Neural cell (in vitro differentiated cells): ENCODE data around the gene LRRTM2. TPM values are rescaled to one million over a fixed set of nuclear protein-coding genes. Genes with fewer than 3 reads are reported as not detected.

Experiments used
- H2AFZ ChIP-seq: fragments of 200-600, 300-800 bp; sonication (generic), shearing (Covaris generic); 2 replicates; pipeline ENCODE4 v1.6.0; 2014; ENCODE audit warnings: low read depth, mild to moderate bottlenecking, antibody characterized with exemption, low read length, moderate library complexity
- H3F3A ChIP-seq: fragments of 200-600 bp; shearing (Covaris generic); 2 replicates; pipeline ENCODE4 v1.6.1; 2016; ENCODE audit warnings: mild to moderate bottlenecking, moderate library complexity, mixed read lengths, antibody characterized with exemption, low read length; ENCODE audit not compliant: insufficient read depth, poor library complexity, severe bottlenecking
- H3K27ac ChIP-seq: fragments of 200-600, 300-800 bp; sonication (generic), shearing (Covaris generic); 2 replicates; pipeline ENCODE4 v1.5.1; 2014; ENCODE audit warnings: mild to moderate bottlenecking, low read length, moderate library complexity
- H3K27me3 ChIP-seq: fragments of 300-800, 200-600 bp; sonication (generic), shearing (Covaris generic); 2 replicates; pipeline ENCODE4 v1.6.0; 2014; ENCODE audit warnings: mild to moderate bottlenecking, low read depth, low read length, moderate library complexity; ENCODE audit not compliant: insufficient read depth
- H3K36me3 ChIP-seq: fragments of 300-800, 200-600 bp; sonication (generic), shearing (Covaris generic); 2 replicates; pipeline ENCODE4 v1.5.1; 2014; ENCODE audit warnings: mild to moderate bottlenecking, antibody characterized with exemption, low read length, moderate library complexity; ENCODE audit not compliant: insufficient read depth
- H3K4me2 ChIP-seq: fragments of 300-800, 200-600 bp; sonication (generic), shearing (Covaris generic); 2 replicates; pipeline ENCODE4 v1.6.0; 2014; ENCODE audit warnings: mild to moderate bottlenecking, low read length
- H3K4me3 ChIP-seq: fragments of 300-800, 200-600 bp; sonication (generic), shearing (Covaris generic); 2 replicates; pipeline ENCODE4 v1.5.1; 2014; ENCODE audit warnings: mild to moderate bottlenecking, low read length, moderate library complexity
- H3K79me2 ChIP-seq: fragments of 200-600 bp; shearing (Covaris generic); replicated peaks from 2 replicates; pipeline ENCODE4 v1.6.0; 2014; ENCODE audit warnings: mild to moderate bottlenecking, low read length, moderate library complexity; ENCODE audit not compliant: insufficient read depth
- H3K9ac ChIP-seq: fragments of 300-800, 200-600 bp; sonication (generic), shearing (Covaris generic); 2 replicates; pipeline ENCODE4 v1.6.1; 2016; ENCODE audit warnings: mild to moderate bottlenecking, low read length, mixed read lengths
- H3K9me2 ChIP-seq: fragments of 200-600 bp; shearing (Covaris generic); 2 replicates; pipeline ENCODE4 v1.6.1; 2016; ENCODE audit warnings: mild to moderate bottlenecking, low read length, mixed read lengths; ENCODE audit not compliant: insufficient read depth
- H3K9me3 ChIP-seq: fragments of 200-600, 300-800 bp; sonication (generic), shearing (Covaris generic); 2 replicates; pipeline ENCODE4 v1.6.1; 2016; ENCODE audit warnings: mild to moderate bottlenecking, mixed run types, low read length, moderate library complexity, mixed read lengths
- H4K20me1 ChIP-seq: fragments of 200-600 bp; shearing (Covaris generic); 2 replicates; pipeline ENCODE4 v1.6.1; 2016; ENCODE audit warnings: mild to moderate bottlenecking, mixed run types; ENCODE audit not compliant: insufficient read depth
- EP300 ChIP-seq: fragments of 450-650 bp; conservative IDR thresholded peaks from 2 replicates; pipeline ENCODE4 v1.6.1; 2014; ENCODE audit warnings: antibody characterized with exemption, mild to moderate bottlenecking, moderate library complexity; ENCODE audit not compliant: poor library complexity, severe bottlenecking
- EZH2 ChIP-seq: fragments of 200-600, 300-800 bp; shearing (Covaris generic), sonication (generic); IDR thresholded peaks from 2 replicates; pipeline ENCODE4 v1.6.1; 2014; ENCODE audit warnings: antibody characterized with exemption, low read length, borderline replicate concordance, mild to moderate bottlenecking; ENCODE audit not compliant: insufficient read depth, poor library complexity, severe bottlenecking
- MXI1 ChIP-seq: fragments of 450-650 bp; conservative IDR thresholded peaks from 2 replicates; pipeline ENCODE4 v1.6.1; 2014; ENCODE audit warnings: antibody characterized with exemption, mild to moderate bottlenecking; ENCODE audit not compliant: poor library complexity, severe bottlenecking
- POLR2AphosphoS5 ChIP-seq: IDR thresholded peaks from 2 replicates; pipeline ENCODE4 v1.6.1; 2012
- RAD21 ChIP-seq: fragments of 450-650 bp; conservative IDR thresholded peaks from 2 replicates; pipeline ENCODE4 v1.6.1; 2014; ENCODE audit warnings: antibody characterized with exemption, mild to moderate bottlenecking, moderate library complexity
- SMC3 ChIP-seq: fragments of 450-650 bp; conservative IDR thresholded peaks from 2 replicates; pipeline ENCODE4 v1.6.1; 2014; ENCODE audit warnings: antibody characterized with exemption, mild to moderate bottlenecking, moderate library complexity; ENCODE audit not compliant: poor library complexity
- TAF1 ChIP-seq: IDR thresholded peaks from 2 replicates; pipeline ENCODE4 v1.6.1; 2012; ENCODE audit warnings: low read depth
- polyA plus RNA-seq: library from polyadenylated mRNA; depleted of rRNA; stranded (reverse); fragments of >200 nt; gene quantifications from 2 replicates; pipeline ENCODE4 v1.2.3, GENCODE V29; 2014
- TF ChIP-seq, protein P1 (sequence below): fragments of 450-650 bp; IDR thresholded peaks from 2 replicates; pipeline ENCODE4 v1.5.1; 2014; ENCODE audit warnings: antibody characterized with exemption, mild to moderate bottlenecking, moderate library complexity; ENCODE audit not compliant: poor library complexity, severe bottlenecking
- TF ChIP-seq, protein P2 (sequence below): IDR thresholded peaks from 2 replicates; pipeline ENCODE4 v1.6.1; 2012; ENCODE audit warnings: borderline replicate concordance

Gene LRRTM2
- polyA plus RNA-seq, 1 donor from 2014 or later, result 5.9 TPM

DNA sequence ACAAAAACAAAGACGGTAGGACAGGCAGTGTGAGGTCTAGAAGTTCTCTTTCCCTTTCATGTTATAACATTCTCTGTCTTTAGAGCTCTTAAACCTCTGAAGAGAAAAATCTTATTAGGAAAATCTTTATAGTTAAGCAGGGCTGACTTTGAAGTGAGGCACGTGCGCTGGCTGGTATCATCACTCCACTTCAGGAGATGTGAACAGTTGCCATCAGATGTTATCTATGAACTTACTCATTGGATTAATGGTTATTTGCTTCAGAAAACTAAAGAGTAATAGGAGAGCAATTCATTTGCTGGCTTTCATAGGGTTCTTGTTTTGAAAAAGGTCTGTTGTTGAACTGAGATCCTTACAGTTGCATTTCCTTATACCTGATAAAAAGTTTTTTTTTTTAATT is 25.7 kb downstream of the LRRTM2 start:
- H4K20me1 ChIP-seq, result no peaks in the 10 kb centered on the region
- no peak overlapping the region for H3K9ac ChIP-seq
- H3K27me3 ChIP-seq, result no peaks in the 10 kb centered on the region
- TF ChIP-seq RAD21, result no peak
- TF ChIP-seq, protein P1, sequence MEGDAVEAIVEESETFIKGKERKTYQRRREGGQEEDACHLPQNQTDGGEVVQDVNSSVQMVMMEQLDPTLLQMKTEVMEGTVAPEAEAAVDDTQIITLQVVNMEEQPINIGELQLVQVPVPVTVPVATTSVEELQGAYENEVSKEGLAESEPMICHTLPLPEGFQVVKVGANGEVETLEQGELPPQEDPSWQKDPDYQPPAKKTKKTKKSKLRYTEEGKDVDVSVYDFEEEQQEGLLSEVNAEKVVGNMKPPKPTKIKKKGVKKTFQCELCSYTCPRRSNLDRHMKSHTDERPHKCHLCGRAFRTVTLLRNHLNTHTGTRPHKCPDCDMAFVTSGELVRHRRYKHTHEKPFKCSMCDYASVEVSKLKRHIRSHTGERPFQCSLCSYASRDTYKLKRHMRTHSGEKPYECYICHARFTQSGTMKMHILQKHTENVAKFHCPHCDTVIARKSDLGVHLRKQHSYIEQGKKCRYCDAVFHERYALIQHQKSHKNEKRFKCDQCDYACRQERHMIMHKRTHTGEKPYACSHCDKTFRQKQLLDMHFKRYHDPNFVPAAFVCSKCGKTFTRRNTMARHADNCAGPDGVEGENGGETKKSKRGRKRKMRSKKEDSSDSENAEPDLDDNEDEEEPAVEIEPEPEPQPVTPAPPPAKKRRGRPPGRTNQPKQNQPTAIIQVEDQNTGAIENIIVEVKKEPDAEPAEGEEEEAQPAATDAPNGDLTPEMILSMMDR, result no peak
- TF ChIP-seq EZH2, result no peak
- TF ChIP-seq TAF1, result no peak
- TF ChIP-seq EP300, result no peak
- no peak for TF ChIP-seq MXI1
- TF ChIP-seq, protein P2, sequence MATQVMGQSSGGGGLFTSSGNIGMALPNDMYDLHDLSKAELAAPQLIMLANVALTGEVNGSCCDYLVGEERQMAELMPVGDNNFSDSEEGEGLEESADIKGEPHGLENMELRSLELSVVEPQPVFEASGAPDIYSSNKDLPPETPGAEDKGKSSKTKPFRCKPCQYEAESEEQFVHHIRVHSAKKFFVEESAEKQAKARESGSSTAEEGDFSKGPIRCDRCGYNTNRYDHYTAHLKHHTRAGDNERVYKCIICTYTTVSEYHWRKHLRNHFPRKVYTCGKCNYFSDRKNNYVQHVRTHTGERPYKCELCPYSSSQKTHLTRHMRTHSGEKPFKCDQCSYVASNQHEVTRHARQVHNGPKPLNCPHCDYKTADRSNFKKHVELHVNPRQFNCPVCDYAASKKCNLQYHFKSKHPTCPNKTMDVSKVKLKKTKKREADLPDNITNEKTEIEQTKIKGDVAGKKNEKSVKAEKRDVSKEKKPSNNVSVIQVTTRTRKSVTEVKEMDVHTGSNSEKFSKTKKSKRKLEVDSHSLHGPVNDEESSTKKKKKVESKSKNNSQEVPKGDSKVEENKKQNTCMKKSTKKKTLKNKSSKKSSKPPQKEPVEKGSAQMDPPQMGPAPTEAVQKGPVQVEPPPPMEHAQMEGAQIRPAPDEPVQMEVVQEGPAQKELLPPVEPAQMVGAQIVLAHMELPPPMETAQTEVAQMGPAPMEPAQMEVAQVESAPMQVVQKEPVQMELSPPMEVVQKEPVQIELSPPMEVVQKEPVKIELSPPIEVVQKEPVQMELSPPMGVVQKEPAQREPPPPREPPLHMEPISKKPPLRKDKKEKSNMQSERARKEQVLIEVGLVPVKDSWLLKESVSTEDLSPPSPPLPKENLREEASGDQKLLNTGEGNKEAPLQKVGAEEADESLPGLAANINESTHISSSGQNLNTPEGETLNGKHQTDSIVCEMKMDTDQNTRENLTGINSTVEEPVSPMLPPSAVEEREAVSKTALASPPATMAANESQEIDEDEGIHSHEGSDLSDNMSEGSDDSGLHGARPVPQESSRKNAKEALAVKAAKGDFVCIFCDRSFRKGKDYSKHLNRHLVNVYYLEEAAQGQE, result no peak
- TF ChIP-seq SMC3, result no peak
- no peak for TF ChIP-seq POLR2AphosphoS5
- H3K79me2 ChIP-seq, result peaks cover 4% of the 10 kb centered on the region
- no peak overlapping the region for H3K27ac ChIP-seq
- no peaks in the 10 kb centered on the region for H3K36me3 ChIP-seq
- H3K9me3 ChIP-seq, result no peaks in the 10 kb centered on the region
- H3K4me2 ChIP-seq, result no peak overlapping the region
- no peaks in the 10 kb centered on the region for H3K9me2 ChIP-seq
- H3K4me3 ChIP-seq, result no peak overlapping the region
- H2AFZ ChIP-seq, result no peak overlapping the region
- no peaks in the 10 kb centered on the region for H3F3A ChIP-seq

DNA sequence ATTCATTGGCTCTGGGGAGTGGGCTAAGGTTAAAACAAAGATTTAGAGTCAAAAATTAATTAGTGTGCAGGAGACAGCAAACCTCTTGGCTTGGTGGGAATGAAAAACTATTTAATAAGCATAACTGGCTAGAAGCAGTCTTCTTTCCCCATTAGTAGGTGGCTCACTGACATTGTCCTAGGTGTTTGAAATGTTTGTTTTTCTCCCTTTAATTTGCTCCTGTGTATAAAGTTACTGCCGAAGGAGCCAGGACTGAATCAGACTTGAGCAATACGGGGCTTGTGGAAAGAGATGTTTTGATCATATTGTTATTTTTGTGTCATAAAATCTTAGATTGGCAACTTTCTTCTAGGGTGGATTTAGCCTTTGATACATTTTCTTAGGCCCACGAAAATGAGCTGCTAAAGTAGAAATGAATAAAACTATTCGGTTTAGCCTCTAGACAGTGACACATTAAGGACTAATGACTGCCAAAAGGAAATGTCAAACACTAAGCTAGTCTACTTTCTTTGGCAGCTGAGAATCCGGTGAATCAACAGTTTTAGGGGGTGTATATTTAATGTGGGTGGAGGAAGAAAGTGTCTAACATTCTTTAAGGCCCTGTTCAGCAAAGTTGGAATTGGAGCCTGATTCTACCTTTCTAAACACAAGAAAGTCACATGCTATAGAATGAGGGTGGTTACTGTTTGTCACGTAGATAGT is 30.2 kb downstream of the LRRTM2 start:
- Histone ChIP-seq H3K36me3 (no peaks in the 10 kb centered on the region), H3K9me3 (no peaks in the 10 kb centered on the region), H3K9ac (no peak overlapping the region), H3K27ac (no peak overlapping the region), H3K4me2 (no peak overlapping the region), H2AFZ (no peak overlapping the region), H3K9me2 (no peaks in the 10 kb centered on the region), H3K4me3 (no peak overlapping the region), H3K27me3 (no peaks in the 10 kb centered on the region), H3F3A (no peaks in the 10 kb centered on the region), H4K20me1 (no peaks in the 10 kb centered on the region), H3K79me2 (peaks cover 8% of the 10 kb centered on the region)
- no peak for TF ChIP-seq EZH2
- no peak for TF ChIP-seq POLR2AphosphoS5
- no peak for TF ChIP-seq SMC3
- no peak for TF ChIP-seq RAD21
- TF ChIP-seq MXI1, result no peak
- TF ChIP-seq, protein P2, result no peak
